Right hindlimb (tissue), 1 donor: ENCODE results near the gene REEP1.

ENCODE experiments used
- DNase-seq: peaks from one replicate; pipeline ENCODE4 v3.0.0-alpha.2; 2018

Gene REEP1

GRCh38 chr2:86185517-86186212 is 151.8 kb downstream of the REEP1 start:
- DNase-seq = no peak

- DNase-seq = no peak
Observed at GRCh38 chr2:86176597-86176996, 160.8 kb downstream of the REEP1 start.

GRCh38 chr2:86175828-86176227 is 161.6 kb downstream of the REEP1 start:
- no peak for DNase-seq

- no peak for DNase-seq
Observed at GRCh38 chr2:86174445-86174844, 163.0 kb downstream of the REEP1 start.

GRCh38 chr2:86172610-86173009 is 164.8 kb downstream of the REEP1 start:
- DNase-seq = no peak

- DNase-seq = no peak
Observed at GRCh38 chr2:86171295-86171694, 166.1 kb downstream of the REEP1 start.

- DNase-seq = no peak
Observed at GRCh38 chr2:86170449-86170848, 167.0 kb downstream of the REEP1 start.
